Gastrocnemius medialis (tissue), 4 donors: ENCODE data around the gene CMIP.

ENCODE experiments used
- CTCF ChIP-seq, 5 experiments: fragments of 450-650 bp in 3 of 5; fragments of 200-600 bp in 2 of 5; sonication (generic) in 2 of 5; IDR thresholded peaks in 4 of 5; conservative IDR thresholded peaks in 1 of 5; 1 replicate in 4 of 5; 2 replicates in 1 of 5; pipeline ENCODE4 v1.5.1; 2016 to 2019; ENCODE audit warnings: antibody characterized with exemption in 5 of 5, mild to moderate bottlenecking in 3 of 5, moderate library complexity in 3 of 5
- POLR2A ChIP-seq, 2 donors: fragments of 450-650 bp; IDR thresholded peaks; one replicate each; pipeline ENCODE4 v1.6.1; 2017; ENCODE audit warnings: antibody characterized with exemption in 2 of 2, mild to moderate bottlenecking in 2 of 2, moderate library complexity in 2 of 2

- TF ChIP-seq CTCF (IDR thresholded peaks at IDR 0.05 in 4 of 5, conservative IDR thresholded peaks at IDR 0.05 in 1 of 5), result no peak
- TF ChIP-seq POLR2A (IDR thresholded peaks at IDR 0.05), result no peak
Measured at GRCh38 chr16:81530814-81531213, 86.2 kb downstream of the CMIP start.
